GM21360 (cell line): ENCODE measurements around the gene CATSPER3.

Source experiments
- ATAC-seq: cut with Tn5 transposase; IDR thresholded peaks from one replicate; pipeline ENCODE4 v1.9.1; 2021; ENCODE audit warnings: mild to moderate bottlenecking, moderate library complexity; ENCODE audit not compliant: unreplicated experiment

CATSPER3 gene

DNA sequence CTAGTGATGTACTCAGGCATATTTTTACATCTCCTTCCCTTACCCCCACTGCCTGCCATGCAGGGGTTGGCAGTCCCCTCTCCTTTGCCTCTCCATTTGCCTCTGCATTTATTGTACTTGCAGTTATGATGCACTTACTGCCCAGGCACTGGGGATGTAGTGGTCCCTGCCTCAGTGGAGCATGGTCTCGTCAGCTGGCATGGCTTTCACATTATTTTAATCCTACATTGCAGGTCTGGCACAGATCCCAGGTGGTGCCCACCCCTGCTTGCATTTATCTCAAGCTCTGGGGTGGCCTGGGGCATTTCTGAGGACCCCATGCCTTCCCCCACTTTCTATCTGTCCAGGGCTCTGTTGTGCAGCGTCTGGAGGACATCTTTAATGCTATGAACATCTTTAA, 89.5 kb downstream of the CATSPER3 start:
- no peak for ATAC-seq

DNA sequence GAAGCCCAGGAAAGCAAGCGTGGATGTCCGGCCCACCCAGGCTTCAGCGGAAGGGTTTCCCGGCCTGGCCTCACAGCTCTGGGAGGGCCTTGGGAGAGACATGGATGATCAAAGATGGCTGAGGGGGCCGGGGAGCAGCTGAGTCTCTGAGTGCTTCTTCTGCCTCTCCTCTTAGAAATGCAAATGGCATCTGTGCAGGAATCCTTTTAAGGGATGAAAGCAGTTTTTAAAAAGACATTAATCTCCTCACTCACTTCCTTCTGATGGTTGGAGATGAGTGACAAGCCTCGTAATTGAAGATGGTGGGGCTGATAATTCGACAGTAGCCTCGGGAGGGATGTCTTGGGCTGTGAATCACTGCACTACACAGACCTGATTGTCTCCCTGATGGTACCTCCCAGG, 90.6 kb downstream of the CATSPER3 start:
- ATAC-seq, result no peak

DNA sequence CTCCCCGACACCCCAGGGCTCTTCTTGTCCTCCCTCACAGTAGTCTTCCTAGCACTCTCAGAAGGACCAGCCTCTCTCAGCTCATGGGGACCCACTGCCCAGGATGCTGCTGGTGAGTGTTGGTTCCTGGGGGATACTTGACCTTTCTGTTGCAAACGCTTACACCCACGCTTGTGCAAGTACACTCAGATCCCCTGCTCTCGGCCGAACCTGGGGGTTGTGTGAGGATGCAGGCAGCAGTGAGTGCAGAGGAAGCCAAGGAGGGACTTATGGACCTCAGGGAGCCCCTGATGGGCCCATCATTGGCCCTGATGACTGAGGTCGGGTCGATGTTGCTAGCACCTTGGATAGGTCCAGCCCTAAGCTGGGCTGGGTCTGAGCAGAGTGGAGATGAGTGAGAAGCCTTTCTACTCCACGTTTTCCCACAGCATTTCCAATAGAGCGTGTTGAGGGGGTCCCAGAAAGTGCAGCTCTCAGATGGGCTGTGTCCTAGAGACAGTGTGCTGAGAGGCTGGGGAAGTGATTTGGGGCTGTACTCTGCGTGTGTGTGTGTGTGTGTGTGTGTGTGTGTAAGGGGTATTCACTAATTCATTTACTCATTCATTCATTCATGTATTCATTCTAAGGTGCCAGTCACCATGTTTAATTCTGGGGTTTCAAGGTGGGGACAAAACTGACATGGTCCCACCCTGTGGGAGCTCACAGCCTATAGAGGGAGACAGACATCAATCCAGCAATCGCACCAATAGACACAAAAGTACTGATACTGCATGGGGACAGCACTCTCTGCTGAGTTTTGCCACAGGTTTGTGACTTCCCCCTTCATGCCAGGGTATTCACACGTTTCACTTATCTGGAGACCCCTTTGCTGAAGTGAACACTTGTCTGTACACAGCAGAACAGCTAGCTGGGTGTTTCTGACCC, 91.6 kb downstream of the CATSPER3 start:
- ATAC-seq, result no peak

DNA sequence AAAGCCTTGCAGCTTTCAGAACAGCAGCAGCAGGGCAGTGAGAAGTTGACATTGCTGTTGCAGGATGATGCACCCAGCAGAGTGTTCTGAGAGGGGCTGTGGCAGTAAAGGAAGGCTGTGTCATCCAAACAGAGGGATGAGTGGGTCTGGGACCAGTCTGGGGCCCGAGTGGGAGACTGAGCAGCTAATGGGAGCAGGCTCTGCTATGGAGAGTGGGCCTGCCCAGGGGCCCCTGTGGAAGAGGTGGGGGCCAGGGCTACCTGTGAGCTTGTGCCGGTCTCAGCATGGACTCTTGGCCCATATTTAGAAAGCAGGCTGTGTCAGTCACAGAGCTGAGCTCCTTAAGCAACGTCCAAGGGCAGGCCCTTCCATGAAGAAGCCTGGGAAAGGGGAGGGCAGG, 92.3 kb downstream of the CATSPER3 start:
- no peak for ATAC-seq

DNA sequence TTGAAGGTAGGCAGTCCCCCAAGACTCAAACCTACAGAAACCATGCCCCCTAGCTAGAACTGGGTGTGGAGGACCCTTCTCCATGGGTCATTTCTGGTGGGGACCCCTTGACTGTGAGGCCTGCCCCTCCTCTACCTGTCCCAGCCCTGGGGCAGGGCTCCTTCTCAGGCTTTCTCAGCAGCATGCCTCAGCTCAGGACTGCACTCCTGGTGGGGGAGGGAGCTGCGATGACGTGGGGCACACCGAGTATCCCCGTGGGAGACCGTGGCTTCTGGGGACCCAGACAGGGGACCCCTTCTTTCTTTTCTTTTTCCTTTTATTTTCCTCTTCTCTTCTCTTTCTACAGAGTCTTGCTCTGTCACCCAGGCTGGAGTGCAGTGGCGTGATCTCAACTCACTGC, 93.3 kb downstream of the CATSPER3 start:
- ATAC-seq, result no peak
